NCI-H2081 treated with DMSO at 0.1 percent for 48 hours (cell line): ENCODE data around the gene CHN2.

Experiments
- DNase-seq: peaks from one replicate; lab custom pipeline; 2025; lab: John Stamatoyannopoulos, UW

CHN2 gene

GRCh38 chr7:29469976-29470557 is 275.5 kb downstream of the CHN2 start:
- no peak for DNase-seq

- DNase-seq = no peak
These were observed 277.0 kb downstream of the CHN2 start for GRCh38 chr7:29471444-29472138.

- DNase-seq = no peak
These were observed 282.3 kb downstream of the CHN2 start for GRCh38 chr7:29476916-29477315.

- DNase-seq = no peak
These were observed 283.7 kb downstream of the CHN2 start for GRCh38 chr7:29478226-29478625.

- DNase-seq = no peak
These were observed 284.2 kb downstream of the CHN2 start for GRCh38 chr7:29478687-29479240.

- no peak for DNase-seq
These were observed 285.0 kb downstream of the CHN2 start for GRCh38 chr7:29479301-29480200.

- no peak for DNase-seq
These were observed 285.9 kb downstream of the CHN2 start for GRCh38 chr7:29480451-29480850.

GRCh38 chr7:29480934-29481651 is 286.5 kb downstream of the CHN2 start:
- DNase-seq = no peak

GRCh38 chr7:29482056-29482455 is 287.5 kb downstream of the CHN2 start:
- DNase-seq = no peak

- DNase-seq = no peak
These were observed 288.9 kb downstream of the CHN2 start for GRCh38 chr7:29483219-29484104.

GRCh38 chr7:29484280-29484679 is 289.7 kb downstream of the CHN2 start:
- no peak for DNase-seq

- DNase-seq = no peak
These were observed 291.0 kb downstream of the CHN2 start for GRCh38 chr7:29485339-29486190.

- no peak for DNase-seq
These were observed 291.7 kb downstream of the CHN2 start for GRCh38 chr7:29486191-29486700.

GRCh38 chr7:29487424-29487823 is 292.8 kb downstream of the CHN2 start:
- DNase-seq = no peak

- no peak for DNase-seq
These were observed 293.8 kb downstream of the CHN2 start for GRCh38 chr7:29488203-29488970.

- no peak for DNase-seq
These were observed 294.4 kb downstream of the CHN2 start for GRCh38 chr7:29488977-29489376.

GRCh38 chr7:29490094-29490607 is 295.6 kb downstream of the CHN2 start:
- no peak for DNase-seq

GRCh38 chr7:29494350-29494749 is 299.8 kb downstream of the CHN2 start:
- DNase-seq = no peak

- no peak for DNase-seq
These were observed 301.1 kb downstream of the CHN2 start for GRCh38 chr7:29495653-29496052.
